ENCODE data around the gene SLC12A9.
"Not testable (repeated sequence)": the region's sequence is repeated elsewhere in the genome, so short reads cannot be mapped to it uniquely, and the experiment has no call there.

Gene SLC12A9, protein sequence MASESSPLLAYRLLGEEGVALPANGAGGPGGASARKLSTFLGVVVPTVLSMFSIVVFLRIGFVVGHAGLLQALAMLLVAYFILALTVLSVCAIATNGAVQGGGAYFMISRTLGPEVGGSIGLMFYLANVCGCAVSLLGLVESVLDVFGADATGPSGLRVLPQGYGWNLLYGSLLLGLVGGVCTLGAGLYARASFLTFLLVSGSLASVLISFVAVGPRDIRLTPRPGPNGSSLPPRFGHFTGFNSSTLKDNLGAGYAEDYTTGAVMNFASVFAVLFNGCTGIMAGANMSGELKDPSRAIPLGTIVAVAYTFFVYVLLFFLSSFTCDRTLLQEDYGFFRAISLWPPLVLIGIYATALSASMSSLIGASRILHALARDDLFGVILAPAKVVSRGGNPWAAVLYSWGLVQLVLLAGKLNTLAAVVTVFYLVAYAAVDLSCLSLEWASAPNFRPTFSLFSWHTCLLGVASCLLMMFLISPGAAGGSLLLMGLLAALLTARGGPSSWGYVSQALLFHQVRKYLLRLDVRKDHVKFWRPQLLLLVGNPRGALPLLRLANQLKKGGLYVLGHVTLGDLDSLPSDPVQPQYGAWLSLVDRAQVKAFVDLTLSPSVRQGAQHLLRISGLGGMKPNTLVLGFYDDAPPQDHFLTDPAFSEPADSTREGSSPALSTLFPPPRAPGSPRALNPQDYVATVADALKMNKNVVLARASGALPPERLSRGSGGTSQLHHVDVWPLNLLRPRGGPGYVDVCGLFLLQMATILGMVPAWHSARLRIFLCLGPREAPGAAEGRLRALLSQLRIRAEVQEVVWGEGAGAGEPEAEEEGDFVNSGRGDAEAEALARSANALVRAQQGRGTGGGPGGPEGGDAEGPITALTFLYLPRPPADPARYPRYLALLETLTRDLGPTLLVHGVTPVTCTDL

DNA sequence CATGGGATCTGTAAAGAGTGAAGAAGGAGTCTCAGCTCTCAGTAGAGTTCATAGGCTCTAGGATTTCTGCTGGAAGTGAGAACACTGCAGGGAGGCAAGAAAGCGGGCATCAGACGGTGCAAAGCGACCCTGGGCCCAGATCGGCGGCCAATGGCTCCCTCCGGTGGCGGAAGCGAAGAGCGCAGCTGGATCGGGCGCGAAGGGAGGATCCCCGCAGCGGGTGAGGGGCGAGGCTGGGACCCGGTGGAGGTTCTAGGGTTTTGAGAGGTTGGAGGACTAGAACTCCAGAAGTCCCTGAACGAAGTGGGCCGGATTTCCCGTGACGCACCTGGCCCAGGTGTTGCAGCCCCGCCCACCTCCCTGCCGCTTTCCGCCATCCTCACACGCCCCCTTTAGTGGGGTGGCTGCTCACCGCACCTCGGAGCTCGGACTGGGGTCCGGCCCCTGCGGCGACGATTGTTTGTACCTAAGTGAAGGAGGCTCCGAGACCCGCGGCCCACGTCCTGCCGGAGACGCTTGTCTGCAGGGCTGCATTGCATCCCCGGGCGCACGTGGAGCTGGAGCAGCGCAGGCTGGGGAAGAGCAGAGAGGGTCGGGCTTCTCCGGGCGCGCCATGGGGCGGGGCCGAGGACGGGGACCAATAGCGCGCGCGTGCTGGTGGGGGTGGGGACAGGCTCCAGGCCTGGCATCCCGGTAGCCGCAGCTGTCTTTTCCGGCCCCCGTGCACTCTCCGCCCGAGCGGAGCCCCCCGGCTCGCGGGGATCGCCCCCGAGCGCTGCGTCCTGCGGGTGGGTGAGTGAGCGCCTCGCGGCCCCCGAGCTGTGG, at the start of gene SLC12A9:
Gene SLC12A9 (plus strand): TSS at position 666 of the 825 bp plus-strand sequence. CDS start 1,485 bp downstream, outside the sequence.
- peak; percentile 95 for DNase-seq

DNA sequence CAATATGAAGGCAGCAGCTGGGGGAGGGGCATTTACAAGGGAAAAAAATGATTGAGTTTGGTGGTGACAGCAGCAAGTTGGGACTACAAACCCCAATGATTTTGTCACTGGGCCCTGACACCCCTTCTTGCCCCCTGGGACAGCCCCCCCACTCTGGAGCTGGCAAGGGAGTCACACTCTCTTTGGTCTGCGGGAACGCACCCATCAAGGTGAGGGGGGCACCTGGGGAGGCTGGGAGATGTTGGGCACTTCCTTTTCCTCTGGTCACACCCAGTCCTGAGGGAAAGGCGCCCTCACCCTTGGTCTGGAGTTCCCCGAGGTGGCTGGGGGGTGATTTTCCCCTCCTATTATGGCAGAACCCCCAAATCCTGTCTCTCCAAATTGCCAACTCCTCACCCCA, 49.6 kb upstream of the SLC12A9 start:
- DNase-seq = no peak

GRCh38 chr7:100803398-100804161, 48.9 kb upstream of the SLC12A9 start:
- peak; percentile 90 for DNase-seq

DNA sequence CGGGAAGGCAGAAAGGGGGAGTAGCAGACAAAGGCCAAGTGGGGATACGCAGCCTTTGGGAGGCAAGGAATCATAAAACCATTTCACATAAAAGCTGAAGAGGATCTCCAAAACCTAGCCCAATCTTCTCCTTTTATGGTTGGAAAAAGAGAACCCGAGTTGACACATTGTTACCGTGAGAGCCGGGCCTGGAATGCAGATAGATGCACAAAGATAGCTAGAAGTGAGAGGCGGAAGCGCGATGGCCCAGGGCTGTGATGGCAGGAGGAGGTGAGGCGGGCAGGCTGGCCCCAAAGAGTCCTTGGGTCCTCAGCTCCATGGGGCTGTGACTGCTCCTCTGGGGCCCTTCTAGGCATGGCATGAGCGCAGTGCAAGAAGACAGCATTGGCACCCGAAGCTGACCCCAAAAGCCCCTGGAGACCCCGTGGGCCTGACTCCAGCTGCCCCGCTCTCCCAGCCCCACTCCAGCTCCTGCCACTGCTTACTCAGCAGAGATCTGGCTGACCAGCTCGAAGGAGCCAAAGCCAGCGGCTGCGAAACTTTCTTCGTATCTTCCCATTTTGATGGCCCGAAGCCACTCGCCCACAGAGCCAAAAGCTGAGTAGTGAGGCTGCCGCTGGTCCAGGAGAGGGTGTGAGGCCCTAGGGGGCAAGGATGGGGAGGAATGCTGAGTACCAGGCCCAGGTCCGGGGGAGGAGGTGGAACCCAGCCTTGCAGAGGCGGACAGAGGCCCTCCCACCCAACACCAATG, 47.7 kb upstream of the SLC12A9 start:
- no peak for DNase-seq

DNA sequence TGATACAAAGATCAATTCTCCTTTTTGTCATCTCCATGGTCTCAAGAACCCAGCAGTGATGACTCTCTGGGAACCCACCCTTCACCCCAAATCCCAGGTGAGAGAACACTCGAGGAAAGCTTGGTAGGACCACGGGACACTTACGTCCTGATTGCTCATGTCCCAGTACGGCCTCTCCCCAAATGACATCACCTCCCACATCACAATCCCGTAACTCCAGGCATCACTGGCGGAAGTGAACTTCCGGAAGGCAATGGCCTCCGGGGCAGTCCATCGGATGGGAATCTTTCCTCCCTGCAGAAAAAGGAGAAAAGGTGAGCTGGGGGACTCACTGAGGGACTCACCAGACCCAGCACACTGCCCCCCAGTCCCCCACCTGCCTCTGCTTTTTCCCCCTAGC, 46.2 kb upstream of the SLC12A9 start:
- DNase-seq = no peak

DNA sequence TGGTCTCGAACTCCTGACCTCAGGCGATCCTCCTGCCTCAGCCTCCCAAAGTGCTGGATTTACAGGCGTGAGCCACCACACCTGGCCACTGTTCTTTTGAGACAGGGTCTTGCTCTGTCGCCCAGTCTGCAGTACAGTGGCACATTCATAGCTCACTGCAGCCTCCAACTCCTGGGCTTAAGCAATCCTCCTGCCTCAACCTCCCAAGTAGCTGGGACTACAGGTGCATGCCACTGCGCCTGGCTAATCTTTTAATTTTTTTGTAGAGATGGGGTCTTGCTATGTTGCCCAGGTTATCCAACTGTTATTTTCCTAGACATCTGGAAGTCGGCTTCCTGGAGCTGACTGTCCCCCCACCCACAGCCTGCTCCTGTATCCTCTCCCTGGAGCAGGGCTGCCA, 45.6 kb upstream of the SLC12A9 start:
- not testable (repeated sequence) for DNase-seq

DNA sequence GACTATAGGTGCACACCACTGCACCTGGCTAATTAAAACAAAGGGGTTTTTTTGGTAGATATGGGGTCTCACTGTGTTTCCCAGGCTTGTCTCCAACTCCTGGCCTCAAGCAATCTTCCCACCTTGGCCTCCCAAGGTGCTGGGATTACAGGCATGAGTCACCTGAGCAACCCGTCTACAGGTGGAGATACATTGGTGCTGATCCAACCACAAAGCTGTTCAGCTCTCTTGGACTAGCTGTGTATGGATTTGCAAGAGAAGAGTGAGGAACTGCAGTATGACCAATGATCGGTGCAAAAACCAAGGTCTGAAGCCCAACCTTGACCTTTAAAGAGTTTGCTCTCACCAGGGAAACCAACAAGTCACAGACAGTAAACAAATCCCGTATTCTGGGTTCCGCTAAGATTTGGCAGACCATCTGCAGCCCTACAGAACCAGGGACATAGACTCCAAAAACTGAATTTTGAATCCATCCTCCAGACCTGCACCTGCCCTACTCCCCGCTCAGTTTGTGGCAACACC, 44.1 kb upstream of the SLC12A9 start:
- no peak for DNase-seq

DNA sequence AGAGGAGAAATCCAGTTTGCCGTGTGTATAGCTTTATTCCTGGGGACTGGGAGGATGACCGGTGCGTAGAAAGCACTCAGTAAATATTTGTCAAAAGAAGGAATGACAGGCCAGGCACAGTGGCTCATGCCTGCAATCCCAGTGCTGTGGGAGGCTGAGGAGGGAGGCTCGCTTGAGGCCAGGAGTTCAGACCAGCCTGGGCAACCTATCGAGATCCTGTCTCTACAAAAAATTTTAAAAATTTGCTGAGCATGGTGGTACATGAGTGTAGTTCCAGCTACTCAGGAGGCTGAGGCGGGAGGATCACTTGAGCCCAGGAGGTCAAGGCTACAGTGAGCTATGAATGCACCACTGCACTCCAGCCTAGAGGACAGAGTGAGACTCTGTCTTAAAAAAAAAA, 41.0 kb upstream of the SLC12A9 start:
- no peak for DNase-seq

GRCh38 chr7:100812729-100813128, 39.8 kb upstream of the SLC12A9 start:
- no peak for DNase-seq

- DNase-seq = not testable (repeated sequence)
Measured at GRCh38 chr7:100816515-100816914, 36.0 kb upstream of the SLC12A9 start.

DNA sequence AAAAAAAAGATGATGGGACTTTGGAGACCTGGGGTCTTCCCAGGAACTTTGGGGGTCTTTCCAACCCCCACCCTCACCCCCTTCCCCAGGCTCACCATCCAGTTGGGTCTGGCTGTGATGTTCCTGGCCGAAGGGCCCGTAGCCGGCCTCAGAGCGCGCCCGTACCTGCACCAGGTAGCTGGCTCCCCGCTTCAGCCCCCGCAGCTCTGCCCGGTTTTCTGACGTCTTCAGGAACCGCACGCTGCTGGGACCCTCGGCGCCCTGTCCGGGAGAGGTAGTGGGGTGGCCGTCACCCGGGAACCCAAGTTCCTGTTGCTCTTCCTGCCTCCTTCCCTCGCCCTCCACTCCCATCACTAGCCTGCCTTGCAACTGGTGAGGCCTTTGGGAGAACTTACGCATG, 35.4 kb upstream of the SLC12A9 start:
- no peak for DNase-seq

DNA sequence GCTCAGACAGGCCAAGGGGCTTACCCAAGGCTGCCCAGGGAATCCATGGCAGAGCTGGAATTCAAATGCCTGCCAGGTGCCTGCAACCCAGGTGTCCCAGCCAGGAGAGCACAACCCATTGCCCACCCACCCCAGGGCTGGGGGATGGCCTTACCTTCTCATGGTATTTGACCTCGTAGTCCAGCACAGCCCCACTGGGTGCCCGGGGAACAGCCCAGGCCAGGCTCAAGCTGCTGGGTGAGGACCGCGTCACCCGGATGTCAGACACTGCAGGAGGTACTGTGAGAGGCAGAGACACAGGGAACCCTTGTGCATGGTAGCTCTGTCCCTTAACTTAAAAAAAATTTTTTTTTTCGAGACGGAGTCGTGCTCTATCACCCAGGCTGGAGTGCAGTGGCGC, 34.1 kb upstream of the SLC12A9 start:
- no peak for DNase-seq

DNA sequence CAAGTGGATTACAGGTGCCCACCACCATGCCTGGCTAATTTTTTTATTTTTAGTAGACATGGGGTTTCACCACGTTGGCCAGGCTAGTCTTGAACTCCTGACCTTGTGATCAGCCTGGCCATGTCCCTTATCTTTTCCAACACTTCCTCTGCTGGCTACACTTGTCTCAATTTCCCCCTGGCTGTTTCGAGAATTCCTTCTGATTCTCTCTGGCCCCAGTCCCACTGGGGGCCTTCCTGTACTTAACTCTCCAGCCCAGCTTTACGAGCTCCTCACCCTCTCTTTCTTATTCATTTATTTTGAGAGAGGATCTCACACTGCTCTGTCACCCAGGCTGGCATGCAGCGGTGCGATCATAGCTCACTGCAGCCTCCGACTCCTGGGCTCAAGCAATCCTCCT, 33.7 kb upstream of the SLC12A9 start:
- DNase-seq = no peak

DNA sequence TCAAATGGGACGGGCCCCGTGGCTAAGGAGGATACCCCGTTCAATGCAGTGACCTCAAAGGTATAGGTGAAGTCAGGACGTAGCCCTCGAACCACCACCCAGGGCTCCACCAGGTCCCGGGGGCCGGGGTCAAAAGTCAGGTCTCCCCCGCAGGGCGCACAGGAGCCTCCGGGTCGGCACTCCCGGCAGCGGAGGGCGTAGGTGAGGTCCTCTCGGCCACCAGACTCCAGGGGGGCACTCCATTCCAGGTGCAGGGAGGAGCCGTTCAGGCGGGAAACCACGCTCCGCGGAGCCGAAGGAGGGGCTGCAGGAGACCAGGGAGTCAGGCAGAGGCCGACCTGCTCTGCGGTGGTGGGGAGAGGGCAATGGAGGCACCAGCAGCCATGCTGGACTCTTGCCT, 32.9 kb upstream of the SLC12A9 start:
- DNase-seq = no peak

DNA sequence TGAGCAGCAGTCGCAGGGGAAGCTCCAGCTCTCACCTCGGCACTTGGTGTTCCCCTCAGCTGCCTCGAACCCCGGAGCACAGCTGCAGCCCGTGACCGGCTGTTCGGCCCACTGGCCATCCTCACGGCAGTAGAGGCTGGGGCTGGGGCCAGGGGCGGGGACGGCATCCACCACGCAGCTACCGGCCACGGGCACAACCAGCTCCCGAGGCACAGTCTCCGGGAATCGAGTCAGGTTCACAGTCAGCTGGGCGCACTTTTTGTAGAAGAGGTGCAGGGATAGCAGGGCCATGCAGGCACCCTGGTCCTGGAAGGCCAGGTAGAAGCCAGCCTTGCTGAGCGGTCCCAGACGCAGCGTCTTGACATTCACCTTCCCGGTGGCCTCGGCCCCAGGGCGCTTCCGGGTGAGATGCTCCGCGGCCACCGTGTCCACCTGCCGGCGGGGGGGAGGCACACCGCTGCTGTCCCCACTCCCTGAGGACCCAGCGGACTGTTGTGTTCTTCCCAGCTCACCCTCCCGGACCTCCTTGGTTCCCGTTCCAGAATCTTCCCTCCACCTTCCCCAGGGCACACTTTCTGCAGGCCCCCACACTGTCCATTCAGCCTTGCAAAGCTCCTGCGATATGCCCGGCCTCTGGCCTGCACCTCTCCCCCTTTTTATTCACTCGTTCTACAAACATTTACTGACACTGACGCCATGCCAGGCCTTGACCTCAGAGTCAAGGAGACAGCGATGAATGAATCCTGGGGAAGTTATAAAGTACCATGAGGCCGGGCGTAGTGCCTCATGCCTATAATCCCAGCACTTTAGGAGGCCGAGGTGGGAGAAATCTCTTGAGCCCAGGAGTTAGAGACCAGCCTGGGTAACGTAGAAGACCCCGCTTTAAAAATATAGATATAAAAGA, 30.0 kb upstream of the SLC12A9 start:
- no peak for DNase-seq

GRCh38 chr7:100823140-100823525, 29.4 kb upstream of the SLC12A9 start:
- no peak for DNase-seq

- DNase-seq = no peak
Measured at GRCh38 chr7:100823534-100823933, 29.0 kb upstream of the SLC12A9 start.

GRCh38 chr7:100824499-100825214, 27.9 kb upstream of the SLC12A9 start:
- DNase-seq = no peak

- no peak for DNase-seq
Measured at GRCh38 chr7:100825215-100825671, 27.3 kb upstream of the SLC12A9 start.

Data from femur (tissue), 1 donor.